Right kidney (tissue), 1 donor: ENCODE data around the gene EML5.

Experiments
- DNase-seq: peaks from one replicate; pipeline ENCODE4 v3.0.0-alpha.2; 2016

EML5 gene

GRCh38 chr14:88614218-88614907 is 178.4 kb downstream of the EML5 start:
- no peak for DNase-seq

- DNase-seq = no peak
These were observed 179.2 kb downstream of the EML5 start for GRCh38 chr14:88613552-88614010.

- DNase-seq = no peak
These were observed 179.8 kb downstream of the EML5 start for GRCh38 chr14:88612981-88613380.

GRCh38 chr14:88611878-88612277 is 180.9 kb downstream of the EML5 start:
- no peak for DNase-seq

GRCh38 chr14:88607829-88608228 is 184.9 kb downstream of the EML5 start:
- no peak for DNase-seq

GRCh38 chr14:88605594-88605993 is 187.2 kb downstream of the EML5 start:
- no peak for DNase-seq

GRCh38 chr14:88604212-88604611 is 188.5 kb downstream of the EML5 start:
- no peak for DNase-seq

- no peak for DNase-seq
These were observed 192.9 kb downstream of the EML5 start for GRCh38 chr14:88599761-88600439.

- no peak for DNase-seq
These were observed 193.4 kb downstream of the EML5 start for GRCh38 chr14:88599326-88599725.

GRCh38 chr14:88598097-88598675 is 194.6 kb downstream of the EML5 start:
- no peak for DNase-seq

GRCh38 chr14:88597601-88598000 is 195.2 kb downstream of the EML5 start:
- DNase-seq = no peak

GRCh38 chr14:88597038-88597437 is 195.7 kb downstream of the EML5 start:
- DNase-seq = no peak

GRCh38 chr14:88592031-88592430 is 200.7 kb downstream of the EML5 start:
- DNase-seq = no peak

- DNase-seq = no peak
These were observed 202.6 kb downstream of the EML5 start for GRCh38 chr14:88590173-88590572.

GRCh38 chr14:88588081-88588480 is 204.7 kb downstream of the EML5 start:
- DNase-seq = no peak

- no peak for DNase-seq
These were observed 208.3 kb downstream of the EML5 start for GRCh38 chr14:88584451-88584850.

- DNase-seq = no peak
These were observed 216.5 kb downstream of the EML5 start for GRCh38 chr14:88576222-88576621.

- DNase-seq = no peak
These were observed 220.6 kb downstream of the EML5 start for GRCh38 chr14:88572117-88572516.

GRCh38 chr14:88568196-88568595 is 224.6 kb downstream of the EML5 start:
- no peak for DNase-seq

- DNase-seq = no peak
These were observed 227.3 kb downstream of the EML5 start for GRCh38 chr14:88565427-88565826.

- DNase-seq = no peak
These were observed 228.9 kb downstream of the EML5 start for GRCh38 chr14:88563845-88564244.

GRCh38 chr14:88562831-88563686 is 229.7 kb downstream of the EML5 start, which contains the start of gene ZC3H14:
Gene ZC3H14, plus strand, starts transcription at chr14:88563037. Its CDS starts 97 bp downstream, at chr14:88563134.
- DNase-seq = peak; percentile 99

GRCh38 chr14:88562532-88562830 is 230.3 kb downstream of the EML5 start:
- DNase-seq = no peak
